GM19452 (cell line): ENCODE data around the gene MPHOSPH10.
"Not testable (repeated sequence)": the region's sequence is repeated elsewhere in the genome, so short reads cannot be mapped to it uniquely, and the experiment has no call there.

ENCODE experiments used
- ATAC-seq: cut with Tn5 transposase; IDR thresholded peaks from one replicate; pipeline ENCODE4 v1.9.1; 2021; ENCODE audit not compliant: unreplicated experiment

The MPHOSPH10 gene, protein sequence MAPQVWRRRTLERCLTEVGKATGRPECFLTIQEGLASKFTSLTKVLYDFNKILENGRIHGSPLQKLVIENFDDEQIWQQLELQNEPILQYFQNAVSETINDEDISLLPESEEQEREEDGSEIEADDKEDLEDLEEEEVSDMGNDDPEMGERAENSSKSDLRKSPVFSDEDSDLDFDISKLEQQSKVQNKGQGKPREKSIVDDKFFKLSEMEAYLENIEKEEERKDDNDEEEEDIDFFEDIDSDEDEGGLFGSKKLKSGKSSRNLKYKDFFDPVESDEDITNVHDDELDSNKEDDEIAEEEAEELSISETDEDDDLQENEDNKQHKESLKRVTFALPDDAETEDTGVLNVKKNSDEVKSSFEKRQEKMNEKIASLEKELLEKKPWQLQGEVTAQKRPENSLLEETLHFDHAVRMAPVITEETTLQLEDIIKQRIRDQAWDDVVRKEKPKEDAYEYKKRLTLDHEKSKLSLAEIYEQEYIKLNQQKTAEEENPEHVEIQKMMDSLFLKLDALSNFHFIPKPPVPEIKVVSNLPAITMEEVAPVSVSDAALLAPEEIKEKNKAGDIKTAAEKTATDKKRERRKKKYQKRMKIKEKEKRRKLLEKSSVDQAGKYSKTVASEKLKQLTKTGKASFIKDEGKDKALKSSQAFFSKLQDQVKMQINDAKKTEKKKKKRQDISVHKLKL

DNA sequence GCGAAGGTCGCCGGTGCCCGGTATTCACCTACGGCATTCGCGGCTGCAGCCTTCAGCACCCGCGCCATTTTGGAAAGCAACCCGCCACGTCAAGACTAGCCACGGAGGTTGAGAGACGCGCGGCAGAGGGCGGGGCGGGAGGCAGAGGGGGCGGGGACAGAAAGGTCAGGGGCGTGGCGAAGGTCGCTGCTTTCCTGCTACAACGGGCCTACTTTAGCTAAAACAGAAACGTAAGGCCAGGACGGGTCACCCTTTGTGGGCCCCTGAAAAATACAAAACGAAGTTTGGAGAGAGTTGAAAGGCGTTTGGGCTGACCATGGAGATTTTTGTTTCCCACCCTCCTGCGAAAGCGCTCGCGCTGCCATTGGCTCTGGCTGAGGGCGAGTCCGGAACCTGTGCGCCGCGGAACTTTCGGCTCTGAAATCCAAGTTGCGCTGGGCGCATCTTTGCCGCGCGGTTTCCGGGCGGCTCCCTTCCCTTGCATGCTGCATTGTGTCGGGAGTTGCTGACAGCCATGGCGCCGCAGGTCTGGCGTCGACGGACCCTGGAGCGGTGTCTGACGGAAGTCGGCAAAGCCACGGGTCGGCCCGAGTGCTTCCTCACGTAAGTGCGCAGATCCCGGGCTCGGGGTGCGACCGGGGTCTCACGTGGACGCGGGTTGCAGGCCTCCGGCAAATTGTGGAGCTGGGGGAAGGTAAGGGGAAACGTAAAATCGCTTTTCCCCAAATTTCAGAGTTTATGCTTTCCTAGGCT is at the start of gene MPHOSPH10, which contains the start of gene MCEE:
Gene MPHOSPH10, plus strand, starts transcription at position 483 of the 753 bp plus-strand sequence. Its CDS starts 32 bp downstream, at position 515.
Gene MCEE, minus strand, starts transcription at position 78 of the 753 bp plus-strand sequence. Its CDS starts 10 bp downstream, at position 68.
- ATAC-seq, result peak; percentile 91

DNA sequence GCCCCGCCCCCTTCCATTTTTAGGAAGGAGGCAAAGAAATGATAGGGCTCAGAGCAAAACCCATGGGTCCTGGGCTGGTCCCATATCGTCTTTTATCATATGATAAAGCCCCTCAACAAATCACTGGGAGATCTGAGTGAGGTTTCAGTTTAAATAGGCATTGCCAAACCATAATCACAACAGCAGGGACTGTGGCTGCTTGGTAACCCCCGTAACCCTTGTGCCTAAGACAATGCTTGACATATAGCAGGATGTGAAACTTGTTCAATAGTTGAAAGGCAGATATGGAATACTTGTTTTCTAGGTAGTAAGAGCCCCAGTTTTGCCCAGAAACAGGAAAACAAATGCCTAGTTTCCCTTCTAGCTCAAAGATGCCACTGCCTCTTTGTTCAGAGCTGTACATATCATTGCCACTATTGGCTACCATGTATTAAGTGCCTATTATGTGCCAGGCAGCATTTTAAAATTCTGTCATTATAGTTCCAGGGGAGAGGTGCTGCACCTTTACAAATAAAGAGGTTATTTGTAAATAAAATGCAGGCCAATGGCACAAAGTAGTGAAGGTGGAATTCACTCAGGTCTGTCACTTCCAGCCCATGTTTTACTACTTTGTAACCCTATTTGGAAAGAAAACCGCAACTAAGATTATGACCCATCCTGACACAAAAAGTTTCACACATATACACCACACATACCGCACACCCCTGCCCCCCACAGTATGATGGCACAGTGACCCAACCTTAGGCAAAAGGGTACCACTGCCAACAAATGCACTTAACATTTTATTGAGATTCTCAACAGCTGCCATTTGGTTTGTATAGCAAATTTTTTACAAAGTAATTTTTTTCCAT is 47.8 kb upstream of the MPHOSPH10 start:
- peak; percentile 74 for ATAC-seq

DNA sequence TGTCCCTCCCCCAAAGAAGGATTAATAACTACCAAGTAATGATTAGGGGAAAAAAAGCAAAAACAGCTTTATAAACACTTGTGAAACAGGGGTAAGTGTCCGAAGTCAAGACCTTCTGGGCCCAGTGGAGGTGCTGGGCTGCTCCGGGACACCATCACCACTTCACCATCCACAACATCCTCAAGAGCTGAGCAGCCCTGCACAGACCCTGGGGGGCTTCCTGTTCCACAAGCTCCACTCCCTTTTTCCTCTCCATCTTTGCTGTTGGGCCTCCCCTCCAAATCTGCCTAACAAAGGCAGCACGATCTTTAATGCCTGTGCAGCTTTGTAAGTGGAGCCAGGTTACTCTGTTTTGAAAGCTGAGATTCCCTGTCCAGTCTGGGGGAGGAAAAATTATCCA is 47.1 kb upstream of the MPHOSPH10 start:
- not testable (repeated sequence) for ATAC-seq

DNA sequence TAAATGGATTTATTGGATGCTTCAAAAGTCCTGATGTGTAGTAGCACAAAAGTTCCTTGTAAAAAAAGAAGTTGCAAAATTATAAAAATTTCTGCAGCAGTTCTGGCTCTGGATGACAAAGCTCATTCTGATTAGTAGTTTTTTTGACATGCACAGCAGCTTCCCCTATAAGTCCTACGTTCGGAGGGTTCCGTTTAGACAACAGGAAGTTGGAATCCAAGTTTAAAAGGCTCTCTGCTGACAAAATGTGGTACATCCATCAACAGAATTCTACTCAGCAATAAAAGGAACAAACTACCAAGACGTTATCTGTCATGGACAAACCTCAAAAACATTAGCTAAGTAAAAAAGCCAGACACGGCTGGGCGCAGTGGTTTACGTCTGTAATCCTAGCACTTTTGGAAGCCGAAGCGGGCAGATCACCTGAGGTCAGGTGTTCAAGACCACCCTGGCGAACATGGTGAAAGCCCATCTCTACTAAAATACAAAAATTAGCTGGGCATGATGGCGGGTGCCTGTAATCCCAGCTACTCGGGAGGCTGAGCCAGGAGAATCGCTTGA is 46.6 kb upstream of the MPHOSPH10 start:
- not testable (repeated sequence) for ATAC-seq

DNA sequence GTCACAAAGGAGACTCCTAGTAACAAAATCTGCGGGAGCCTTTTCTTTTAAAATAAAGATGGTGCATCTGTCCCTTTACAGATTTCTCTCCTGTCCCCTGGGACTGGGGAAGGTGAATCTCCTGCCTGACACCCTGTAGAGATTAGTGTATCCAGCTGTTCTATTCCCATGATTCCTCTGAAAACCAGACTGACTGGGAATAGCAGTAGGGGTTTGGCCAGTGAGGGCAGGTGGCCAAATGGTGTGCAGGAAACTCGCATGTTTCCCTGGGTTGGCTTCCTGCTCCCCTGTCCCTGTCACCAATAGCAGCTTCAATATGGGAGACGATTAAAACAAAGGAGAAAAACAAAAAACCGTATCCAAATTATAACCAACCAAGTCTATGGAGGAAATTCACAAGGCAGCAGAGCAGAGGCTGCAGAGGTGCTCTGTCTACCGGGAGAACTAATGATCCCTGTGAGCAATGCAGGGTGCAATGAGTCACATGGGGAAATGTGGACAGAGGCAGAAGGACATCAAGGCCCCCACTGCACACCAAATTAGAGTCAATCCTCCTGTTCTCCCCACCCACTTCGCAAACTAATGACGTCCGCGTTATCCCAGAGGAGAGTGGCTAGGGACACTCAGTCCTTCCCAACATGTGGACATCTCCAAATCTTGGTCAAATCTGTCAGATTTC is 45.0 kb upstream of the MPHOSPH10 start:
- ATAC-seq, result not testable (repeated sequence)

DNA sequence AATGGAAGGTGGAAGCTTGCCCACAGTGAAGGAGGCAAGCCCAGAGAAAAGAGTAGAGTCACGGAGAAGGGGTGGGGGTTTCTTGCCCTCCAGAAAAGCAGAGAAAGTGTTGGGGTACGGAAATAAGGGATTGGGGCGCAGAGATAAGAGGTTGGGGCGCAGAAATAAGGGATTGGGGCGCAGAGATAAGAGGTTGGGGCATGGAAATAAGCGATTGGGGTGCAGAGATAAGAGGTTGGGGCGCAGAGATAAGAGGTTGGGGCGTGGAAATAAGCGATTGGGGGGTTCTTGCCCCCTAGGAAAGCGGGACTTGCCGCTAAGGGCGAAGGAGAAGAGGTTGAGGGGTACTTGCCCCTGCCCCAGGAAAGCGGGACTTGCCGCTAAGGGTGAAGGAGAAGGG is 41.0 kb upstream of the MPHOSPH10 start:
- not testable (repeated sequence) for ATAC-seq

DNA sequence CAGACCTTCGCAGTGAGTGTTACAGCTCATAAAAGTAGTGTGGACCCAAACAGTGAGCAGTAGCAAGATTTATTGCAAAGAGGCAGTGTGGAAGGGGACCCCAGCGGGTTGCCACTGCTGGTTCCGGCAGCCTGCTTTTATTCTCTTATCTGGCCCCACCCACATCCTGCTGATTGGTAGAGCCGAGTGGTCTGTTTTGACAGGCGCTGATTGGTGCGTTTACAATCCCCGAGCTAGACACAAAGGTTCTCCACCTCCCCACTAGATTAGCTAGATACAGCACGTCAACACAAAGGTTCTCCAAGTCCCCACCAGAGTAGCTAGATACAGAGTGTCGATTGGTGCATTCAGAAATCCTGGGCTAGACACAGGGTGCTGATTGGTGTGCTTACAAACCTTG is 38.6 kb upstream of the MPHOSPH10 start:
- ATAC-seq, result not testable (repeated sequence)

DNA sequence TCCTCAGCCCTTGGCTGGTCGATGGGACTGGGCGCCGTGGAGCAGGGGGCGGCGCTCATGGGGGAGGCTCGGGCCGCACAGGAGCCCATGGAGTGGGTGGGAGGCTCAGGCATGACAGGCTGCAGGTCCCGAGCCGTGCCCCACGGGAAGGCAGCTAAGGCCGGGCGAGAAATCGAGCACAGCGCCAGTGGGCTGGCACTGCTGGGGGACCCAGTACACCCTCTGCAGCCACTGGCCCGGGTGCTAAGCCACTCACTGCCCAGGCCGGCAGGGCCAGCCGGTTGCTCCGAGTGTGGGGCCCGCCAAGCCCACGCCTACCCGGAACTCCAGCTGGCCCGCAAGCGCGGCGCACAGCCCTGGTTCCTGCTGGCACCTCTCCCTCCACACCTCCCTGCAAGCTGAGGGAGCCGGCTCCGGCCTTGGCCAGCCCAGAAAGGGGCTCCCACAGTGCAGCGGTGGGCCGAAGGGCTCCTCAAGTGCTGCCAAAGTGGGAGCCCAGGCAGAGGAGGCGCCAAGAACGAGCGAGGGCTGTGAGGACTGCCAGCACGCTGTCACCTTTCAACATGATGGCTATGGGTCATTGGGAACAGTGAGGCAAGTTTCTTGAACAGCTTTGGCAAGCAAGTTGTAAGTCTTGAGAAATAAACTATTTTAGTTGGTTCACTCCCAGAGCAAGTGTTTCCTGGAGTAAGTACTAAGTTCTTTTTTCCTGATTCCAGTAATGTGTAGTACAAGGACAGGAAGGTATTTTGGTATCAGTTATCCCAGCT is 37.8 kb upstream of the MPHOSPH10 start:
- ATAC-seq, result not testable (repeated sequence)

DNA sequence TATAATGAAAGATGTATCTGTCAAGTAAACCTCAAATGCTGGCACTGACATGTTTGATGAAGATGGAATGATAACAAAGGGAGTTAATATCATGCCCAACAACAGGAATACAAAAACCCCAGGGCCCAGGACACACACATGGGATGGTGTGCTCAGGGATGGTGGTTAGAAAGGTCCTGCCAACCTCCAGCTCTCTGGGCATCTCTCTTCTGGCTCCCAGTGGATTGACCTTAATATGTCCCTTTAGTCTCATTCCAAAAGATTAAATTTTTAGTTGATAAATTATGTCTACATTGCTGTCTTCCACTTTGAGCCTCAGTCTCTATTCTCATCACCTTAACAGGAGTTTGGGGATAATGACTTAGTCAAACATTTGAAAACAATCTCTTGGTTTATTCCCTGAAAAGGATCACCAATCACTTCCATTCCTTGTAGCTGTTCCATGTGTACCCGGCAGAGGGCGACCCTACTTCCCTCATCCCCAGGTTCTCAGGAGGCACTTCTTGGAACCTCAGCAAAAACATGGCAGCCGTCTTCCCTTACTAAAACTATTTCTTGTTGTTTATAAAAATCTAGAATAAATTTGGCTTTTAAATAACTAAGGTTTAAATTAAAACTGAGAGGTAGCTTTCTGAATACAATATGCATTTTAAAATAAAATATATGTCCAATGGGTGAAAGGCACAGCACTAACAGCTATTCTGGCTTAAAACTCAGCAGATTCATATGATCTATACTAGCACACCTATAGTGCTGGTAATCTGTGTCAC is 30.1 kb upstream of the MPHOSPH10 start:
- ATAC-seq, result no peak

DNA sequence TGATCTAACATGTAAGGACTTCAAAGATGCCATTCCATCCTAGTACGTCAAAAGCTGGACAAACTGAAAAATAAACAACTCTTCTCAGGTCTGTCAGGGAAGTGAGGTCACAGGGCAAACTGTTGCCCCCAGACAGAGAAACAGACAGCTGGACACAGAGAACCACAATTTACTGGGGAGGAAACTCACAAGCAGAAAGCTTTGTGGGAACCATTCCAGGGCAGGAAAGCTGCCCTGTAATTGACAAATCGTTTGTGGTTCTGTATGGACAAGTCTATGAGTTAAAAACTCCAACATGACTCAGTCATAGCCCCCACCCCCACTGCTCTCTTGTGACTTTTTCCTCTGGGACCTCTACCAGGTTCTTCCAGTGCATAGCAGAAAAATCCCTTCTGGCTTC is 28.8 kb upstream of the MPHOSPH10 start:
- ATAC-seq, result no peak

DNA sequence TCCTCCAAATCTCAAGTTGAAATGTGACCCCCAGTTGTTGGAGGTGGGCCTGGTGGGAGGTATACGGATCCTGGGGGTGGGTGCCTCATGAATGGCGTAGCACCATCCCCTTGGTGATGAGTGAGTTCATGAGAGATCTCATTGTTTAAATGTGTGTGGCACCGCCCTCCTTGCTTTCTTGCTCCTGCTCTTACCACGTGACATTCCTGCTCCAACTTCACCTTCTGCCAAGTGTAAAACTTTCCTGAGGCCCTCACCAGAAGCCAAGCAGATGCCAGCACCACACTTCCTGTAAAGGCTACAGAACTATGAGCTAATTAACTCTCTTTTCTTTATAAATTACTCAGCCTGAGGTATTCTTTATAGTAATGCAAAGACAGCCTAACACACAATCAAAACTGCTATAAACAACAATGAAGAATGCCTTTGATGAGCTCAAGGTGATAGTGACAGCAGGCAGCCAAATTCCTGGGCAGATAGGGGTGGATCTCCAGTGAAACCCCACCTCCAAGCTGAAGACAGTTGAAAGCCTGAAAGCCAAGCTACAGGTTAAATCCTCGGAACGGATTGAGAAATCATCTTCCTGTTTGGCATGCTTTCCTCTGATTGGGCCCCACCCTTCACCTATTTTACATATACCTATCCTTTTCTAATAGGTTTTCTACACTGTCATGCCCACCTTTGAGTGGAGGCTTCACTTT is 27.3 kb upstream of the MPHOSPH10 start:
- ATAC-seq, result no peak

DNA sequence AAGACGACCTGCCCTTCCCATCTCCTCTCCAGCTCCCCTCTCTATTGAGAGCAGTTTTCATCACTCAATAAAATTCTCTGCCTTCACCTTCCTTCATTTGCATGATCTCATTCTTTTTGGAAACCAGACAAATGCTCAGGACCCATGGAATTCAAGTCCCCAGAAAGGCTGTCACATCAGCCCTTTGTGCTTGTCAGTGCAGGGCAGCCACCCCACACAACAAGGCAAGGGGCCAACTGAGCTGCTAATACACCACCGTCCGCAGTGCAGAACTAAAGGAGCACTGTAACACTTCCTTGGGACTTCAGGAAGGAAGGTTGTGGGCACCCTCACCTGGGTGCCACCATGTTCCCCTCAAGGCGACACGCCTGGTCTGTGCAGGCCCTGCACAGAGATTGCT is 26.6 kb upstream of the MPHOSPH10 start:
- no peak for ATAC-seq

DNA sequence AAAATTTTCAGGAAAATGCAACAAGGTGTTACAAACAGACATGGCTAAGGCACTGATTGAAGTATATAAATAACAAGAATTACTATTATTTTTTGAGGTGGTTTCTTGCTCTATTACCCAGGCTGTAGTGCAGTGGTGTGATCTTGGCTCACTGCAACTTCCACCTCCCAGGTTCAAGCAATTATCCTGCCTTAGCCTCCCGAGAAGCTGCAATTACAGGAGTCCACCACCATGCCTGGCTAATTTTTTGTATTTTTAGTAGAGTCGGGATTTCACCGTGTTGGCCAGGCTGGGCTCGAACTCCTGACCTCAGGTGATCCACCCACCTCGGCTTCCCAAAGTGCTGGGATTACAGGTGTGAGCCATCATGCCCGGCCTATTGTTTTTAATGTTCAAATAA is 24.0 kb upstream of the MPHOSPH10 start:
- not testable (repeated sequence) for ATAC-seq

DNA sequence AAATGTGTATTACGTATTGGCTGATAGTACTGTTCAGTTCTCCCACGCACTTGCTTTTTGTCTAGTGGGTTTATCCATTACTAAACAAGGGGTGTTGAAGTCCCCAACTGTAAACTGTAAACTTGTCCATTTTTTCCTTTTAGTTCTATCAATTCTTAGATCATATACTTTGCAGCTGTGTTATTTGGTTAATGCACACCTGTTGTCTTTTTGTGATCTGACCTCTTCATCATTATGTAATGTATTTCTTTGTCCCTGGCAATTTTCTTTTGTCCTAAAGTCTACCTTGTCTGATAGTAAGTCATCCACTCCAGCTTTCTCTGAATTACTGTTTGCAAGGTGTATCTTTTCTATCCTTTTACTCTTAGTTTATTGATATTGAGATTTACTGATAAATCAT is 22.3 kb upstream of the MPHOSPH10 start:
- ATAC-seq, result no peak

DNA sequence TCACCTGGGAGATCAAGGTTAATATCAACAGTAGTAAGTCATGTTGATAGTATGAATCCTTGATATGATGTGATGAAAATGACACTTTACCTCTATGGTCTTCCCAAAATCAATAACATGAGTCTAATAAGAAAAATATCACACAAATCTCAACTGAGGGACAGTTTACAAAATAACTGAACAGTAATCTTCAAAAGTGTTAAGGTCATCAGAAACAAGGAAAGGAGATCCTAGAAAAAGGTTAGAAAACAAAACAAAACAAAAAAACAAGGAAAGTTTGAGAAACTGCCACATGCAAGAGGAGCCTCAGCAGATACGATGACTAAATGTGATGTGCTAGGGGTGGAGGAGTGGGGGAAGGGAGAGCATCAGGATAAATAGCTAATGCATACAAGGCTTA is 16.6 kb upstream of the MPHOSPH10 start:
- ATAC-seq, result no peak

DNA sequence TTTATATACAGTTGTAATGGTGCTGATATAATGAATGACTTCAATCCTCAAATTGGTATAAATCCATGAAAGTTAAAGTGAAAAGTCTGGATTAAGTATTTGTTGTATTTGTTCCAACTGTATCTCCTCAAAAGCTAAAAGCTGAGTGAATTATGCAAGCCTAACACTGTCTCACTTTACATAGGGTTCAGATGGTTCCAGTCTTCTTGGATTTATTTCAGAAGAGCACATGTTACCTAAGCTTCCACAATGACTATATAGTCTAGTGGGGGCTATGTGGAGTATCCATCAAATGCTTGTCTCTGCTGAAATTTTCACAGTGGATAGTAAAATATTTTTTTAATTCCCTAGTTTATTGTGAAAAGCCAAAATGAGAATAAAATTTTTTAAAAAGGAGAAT is 13.4 kb upstream of the MPHOSPH10 start:
- no peak for ATAC-seq

DNA sequence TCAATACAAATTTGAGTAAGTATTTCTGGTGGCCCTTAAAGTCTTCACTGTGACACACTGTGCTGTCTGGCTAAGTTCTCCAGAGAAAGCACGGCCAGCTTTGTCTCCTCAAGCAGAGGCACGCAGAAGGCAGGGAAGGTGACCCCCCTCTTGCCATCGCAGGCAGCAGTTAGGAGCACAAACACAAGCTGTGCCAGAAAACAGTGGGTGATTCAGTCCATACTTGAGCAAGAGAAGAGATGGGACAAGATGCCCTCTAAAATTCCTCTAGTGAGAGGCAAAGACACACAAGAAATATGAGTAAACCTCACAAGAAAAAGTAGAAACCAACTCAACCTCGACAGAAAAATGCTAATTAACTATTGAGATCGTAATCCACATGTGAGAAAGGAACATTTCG is 10.2 kb upstream of the MPHOSPH10 start:
- ATAC-seq, result no peak

DNA sequence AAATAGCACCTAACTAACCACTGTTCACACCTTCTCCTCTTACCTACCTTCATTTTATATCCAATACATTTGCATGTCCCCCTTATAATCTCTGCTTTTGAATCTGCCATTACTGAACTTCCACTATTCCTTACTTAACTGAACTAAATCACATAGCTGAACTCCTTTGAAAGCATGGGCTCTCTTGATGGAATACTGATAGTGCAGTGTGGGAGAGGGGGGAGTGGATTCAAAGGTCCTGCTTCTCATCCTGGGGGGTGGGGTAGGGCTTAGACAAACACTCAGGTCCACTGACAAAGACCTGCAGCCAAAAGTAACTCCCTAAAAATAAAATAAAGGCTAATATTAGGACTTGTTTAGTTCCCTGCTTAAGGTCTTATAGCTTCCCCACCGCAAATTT is 9.0 kb upstream of the MPHOSPH10 start:
- ATAC-seq, result no peak
